ENCODE results near the gene GALNT7.
"Not testable (repeated sequence)": the region's sequence is repeated elsewhere in the genome, so short reads cannot be mapped to it uniquely, and the experiment has no call there.

GALNT7 gene

DNA sequence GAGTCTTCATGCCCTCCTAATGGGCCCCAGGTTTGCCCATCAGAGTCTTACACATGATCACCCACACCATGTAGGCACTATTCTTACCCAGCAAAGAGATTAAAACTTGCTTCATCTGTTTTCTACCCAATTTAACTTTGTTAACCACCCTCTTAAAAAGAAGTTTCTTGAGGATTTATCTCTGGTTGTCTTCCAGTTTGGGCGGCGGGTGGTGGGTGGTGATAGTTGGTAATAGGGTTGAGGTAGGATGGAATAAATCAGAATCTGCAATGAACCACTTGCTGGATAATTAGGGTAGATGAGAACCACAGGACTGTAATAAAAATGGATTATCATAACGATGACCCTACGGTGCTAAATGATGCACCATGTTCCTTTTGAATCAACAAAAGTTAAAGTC is 30.9 kb downstream of the GALNT7 start:
- no peak for DNase-seq

DNA sequence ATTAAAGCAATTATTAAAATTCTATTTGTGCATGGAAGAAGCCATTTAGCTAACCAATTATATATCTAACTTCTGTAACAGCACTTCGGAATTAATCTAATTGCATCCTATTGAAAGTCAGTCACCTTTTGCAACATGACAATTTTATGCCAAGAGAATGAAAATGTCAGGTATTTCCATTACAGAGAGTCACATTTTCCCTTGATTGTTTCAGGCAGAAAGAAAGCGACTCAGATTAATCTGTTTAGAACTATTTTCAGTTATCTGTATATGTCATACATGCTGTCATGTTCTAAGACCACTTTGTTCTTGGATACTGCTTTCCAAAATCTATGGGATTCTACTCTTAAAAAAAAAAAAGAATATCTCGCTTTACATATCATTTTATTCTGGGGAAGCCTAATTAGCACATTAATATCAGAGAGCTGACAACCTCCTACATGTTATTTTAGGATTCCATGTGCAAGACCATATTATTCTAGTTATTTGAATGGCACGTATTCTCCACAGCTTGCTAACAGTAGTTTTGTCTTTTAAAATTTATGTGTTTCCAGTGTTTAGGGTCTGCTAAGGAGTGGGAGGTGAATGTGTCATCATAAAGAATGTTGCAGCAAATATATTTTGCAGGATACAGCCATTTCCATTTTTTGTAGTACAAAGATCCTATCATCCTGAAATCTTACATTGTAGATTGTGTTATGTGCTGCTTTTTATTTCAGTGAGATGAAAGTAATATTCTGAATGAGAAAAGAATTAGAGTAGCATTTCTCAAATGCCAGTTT is 31.7 kb downstream of the GALNT7 start:
- DNase-seq: no peak

DNA sequence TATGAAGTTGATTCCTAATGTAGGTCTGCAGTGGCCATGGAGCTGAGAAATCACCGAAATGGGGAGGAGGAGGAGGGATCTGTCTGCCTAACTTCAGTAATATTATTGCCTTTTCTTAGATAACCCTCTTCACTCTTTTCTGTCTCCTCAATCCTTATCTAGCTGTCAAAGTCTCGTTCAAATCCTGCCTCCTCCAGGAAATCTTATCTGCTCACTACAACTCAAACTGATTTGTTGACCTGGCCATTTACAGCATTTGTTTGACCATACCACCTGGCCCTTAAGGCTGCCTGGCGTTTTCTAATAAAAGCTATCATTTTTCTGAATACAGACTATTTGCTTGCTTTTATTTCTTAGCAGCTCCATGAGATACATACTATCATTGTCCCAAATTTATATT is 33.8 kb downstream of the GALNT7 start:
- DNase-seq: no peak

DNA sequence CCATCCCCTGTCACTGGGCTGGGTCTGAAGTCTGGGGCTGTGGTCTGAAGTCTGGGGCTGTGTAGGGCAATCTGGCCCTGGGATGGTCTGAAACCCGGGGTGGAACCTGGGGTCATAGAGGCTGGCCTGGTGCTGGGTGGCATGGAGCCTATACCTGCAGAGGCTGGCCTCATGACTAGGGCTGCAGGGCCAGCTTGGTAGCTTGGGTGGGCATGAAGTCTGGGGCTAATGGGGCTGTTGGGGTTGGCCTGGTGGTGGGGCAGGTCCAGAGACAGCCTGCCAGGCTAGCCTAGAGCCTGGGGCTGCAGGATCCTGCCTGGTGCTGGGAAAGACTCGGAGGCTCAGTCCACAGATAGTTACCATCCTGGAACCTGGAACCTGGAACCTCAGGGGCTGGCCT is 37.0 kb downstream of the GALNT7 start:
- no peak for DNase-seq

DNA sequence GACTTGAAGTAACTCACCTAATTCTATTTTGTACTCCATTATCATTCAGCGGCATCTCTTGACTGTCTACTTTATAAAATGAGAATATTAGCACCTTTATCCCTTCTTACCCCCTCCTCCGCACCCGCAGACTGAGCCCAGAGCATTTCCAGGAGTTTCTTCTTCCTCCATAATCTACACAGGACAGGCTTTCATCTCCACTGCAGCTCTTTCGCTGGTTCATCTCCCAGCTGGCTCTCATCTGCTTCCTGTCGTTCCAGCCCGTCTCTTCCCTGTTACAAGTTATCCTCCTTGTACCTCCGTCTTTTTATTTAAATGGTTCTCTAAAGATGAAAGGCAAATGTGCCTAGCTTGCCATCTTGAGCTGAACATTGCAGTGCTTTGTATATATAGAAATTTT is 39.8 kb downstream of the GALNT7 start:
- DNase-seq: no peak

DNA sequence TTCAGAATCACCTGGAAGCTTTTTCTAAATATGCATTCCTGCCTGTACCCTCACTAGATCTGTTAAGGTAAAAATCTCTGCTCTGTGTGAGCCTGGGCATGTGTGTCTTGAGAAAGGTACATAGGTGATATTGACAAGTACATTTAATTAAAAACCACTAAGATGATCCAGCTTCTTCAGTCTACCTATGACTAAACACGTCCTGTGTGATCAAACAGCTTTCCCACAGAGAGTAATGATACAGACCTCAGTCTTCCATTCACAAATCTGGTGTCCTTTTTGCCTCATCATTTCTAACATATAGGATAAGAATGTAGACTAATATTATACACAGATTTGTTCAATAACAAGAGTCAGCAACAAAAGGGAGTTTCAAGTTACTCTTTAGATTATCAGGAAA is 42.6 kb downstream of the GALNT7 start:
- DNase-seq: no peak

DNA sequence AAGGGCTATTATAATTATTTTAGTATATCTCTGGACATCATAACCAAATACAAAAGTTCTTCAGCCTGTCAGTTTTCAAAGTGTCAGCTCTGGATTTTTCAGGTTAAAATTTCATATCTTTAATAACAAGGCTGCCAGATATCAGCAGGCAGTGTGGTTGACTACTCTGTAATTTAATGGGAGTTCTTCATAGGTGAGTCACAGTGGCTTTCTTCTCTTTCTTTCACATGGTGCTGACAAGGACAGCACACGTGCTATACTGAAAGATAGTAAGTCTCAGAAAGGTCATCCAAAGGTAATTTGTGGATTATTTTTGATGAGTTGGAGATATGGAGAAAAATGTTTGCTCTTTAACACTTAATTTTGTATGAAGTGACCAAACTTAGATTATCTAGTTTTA is 43.2 kb downstream of the GALNT7 start:
- peak in 2 of 4 experiments; percentile 4 to 12 for DNase-seq

DNA sequence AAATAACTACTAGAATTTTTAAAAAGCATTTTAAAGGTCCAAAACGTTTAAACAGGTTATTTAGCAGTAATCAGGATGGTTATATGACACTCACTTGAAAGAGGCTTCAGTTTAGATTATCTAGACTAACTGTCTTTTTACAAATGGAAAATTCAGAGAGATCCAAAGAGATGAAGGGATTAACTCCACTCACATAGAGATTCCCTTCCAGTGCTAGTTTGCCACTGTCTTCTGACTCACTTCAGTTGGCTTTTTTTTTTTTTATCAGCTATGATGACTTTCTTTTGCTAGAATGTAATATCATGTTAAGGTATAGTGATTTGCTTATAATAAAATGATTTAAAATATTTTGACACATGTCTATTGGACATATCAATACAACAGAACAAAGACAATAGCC is 43.8 kb downstream of the GALNT7 start:
- no peak for DNase-seq

DNA sequence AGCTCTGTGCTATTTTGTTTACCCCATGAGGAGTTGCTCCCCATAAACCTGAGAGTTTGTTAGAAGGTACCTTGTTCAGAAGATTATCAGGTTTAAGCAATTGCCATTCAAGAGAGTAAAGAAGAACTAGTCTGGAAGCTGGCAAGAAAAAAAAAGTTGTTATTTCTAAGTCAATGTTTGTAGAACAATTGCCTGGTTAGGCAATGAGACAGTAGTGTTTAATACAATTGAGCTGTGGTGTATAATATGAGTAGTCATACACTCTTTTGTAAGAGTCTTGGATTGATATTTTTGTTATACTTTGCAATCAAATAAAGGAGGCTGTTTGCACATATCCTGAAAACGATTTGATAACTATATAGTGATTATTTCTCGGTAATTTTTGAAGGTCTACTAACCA is 44.7 kb downstream of the GALNT7 start:
- no peak for DNase-seq

DNA sequence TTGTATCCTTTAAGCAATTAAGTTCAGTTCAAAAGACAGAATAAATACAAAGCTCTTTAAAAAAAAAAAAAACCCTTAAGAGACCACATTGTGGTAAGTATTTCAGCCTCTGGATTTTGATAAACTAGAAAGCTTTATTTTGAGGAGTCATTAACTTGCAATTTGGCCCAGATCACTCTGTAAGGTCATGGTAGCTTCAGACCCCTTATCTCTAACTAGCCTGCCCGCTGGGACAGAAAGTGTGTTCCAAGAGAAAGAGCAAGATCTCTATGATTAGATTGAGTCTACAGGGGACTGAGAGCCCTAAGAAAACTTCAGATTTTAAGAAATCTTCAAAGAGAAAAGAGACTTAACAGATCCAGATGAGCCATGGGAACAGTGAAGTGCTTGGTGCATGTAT is 45.6 kb downstream of the GALNT7 start:
- no peak for DNase-seq

DNA sequence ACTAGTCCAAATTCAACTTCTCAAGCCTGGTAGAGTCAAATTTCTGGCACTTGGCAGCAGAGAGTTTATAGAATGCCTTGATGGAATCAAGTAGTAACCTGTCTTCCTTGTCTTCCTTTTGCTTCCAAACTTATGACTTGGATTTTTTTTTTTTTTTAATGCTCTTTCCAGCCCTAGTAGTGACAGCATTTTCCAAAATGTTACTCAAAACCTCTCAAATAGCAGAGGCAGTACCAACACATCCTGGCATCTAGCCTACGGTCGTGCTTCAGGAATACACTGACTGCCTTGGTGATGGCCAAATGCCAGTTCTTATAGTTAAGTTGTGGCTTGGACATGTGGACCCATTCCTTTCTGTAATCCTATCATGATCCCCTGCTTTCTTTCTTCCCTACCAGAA is 46.0 kb downstream of the GALNT7 start:
- DNase-seq: no peak

DNA sequence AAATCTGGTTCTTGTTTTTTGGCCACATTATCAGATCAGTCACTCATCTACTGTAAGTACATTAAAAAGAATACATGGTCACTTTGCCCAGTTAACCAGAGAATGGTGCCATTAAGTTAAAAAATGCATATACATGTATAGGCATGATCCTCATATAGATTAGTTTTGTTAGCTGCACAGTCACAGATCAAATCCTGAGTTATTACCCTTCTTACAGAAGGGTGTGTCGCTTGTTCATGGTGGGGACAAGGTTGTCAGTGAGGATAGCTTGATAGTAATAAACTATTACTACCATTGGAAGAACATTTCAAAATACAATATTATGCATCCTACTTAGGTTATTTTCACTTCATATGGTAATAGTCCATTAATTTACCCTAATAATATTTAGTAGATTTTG is 48.5 kb downstream of the GALNT7 start:
- no peak for DNase-seq

DNA sequence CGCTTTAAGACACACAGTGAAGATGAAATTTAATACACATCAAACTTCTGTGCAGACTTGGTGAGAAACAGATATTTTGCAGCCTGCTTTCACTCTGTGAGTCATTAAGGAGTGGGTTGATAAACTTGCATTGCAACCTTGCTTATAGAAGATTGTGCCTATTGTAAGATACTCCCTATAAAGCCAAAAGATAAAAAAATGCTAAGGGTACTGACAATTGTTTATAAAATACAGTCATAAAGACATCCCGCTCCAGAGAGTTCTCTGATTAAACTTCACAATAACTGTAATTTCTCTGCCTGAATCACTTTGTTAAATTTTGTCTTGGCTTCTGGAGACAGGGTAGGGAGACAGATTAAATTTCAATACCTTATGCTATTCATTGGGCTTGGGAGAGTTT is 49.1 kb downstream of the GALNT7 start:
- peak in 3 of 4 experiments; percentile 9 to 30 (median 29) for DNase-seq

DNA sequence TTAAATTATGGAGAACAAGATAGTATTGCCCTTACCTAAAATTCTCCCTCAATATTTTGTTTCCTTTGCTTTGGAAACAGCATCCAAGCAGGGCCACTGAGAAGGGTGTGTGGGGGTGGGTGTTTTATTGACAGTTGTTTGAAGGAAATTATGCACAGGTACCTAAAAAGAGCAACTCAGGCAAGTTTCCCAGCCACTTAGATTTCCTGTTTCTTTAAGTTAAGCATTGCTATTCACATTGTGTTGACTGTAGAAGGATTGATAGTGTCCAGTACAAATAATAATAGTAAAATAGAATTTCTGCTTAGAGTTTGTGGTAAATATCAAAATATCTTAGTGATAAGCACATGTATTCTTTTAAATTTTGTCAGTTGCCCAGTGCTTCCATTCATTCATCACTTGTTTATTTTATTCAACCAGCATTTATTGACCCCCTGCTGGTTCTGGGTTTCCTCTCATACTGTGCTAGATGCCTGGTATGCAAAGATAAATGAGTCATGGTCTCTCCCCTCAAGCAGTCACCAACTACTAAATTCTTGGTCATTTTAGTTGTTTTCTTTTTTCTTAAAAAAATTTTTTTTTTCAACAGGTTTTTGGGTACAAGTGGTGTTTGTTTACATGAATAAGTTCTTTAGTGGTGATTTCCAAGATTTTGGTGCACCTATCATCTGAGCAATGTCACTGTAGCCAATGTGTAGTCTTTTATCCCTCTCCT is 50.0 kb downstream of the GALNT7 start:
- no peak for DNase-seq

DNA sequence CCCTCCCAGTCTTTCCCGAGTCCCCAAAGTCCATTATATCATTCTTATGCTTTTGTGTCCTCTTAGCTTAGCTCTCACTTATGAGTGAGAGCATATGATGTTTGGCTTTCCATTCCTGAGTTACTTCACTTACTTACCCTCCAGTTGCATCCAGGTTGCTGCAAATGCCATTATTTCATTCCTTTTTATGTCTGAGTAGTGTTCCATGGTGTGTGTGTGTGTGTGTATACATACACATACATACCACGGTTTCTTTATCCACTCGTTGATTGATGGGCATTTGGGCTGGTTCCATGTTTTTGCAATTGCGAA is 50.5 kb downstream of the GALNT7 start:
- not testable (repeated sequence) for DNase-seq

DNA sequence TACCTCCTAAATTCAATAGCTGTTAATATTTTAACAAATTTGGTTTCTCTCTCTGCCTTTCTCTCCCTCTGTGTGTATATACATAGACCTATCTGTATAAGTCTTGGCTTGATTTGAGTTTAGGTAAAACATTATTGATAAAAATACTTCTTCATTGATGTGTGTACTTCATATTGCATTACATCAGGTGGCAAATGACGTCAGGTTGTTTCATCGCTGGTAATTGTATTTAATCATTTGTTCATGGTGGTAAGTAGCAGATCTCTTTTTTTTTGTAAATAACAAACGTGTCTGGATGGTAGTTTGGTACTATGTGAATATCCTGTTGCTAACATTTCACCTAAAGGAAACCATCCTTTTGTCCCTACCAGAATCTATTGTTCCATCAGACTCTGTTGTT is 55.1 kb downstream of the GALNT7 start:
- no peak for DNase-seq

DNA sequence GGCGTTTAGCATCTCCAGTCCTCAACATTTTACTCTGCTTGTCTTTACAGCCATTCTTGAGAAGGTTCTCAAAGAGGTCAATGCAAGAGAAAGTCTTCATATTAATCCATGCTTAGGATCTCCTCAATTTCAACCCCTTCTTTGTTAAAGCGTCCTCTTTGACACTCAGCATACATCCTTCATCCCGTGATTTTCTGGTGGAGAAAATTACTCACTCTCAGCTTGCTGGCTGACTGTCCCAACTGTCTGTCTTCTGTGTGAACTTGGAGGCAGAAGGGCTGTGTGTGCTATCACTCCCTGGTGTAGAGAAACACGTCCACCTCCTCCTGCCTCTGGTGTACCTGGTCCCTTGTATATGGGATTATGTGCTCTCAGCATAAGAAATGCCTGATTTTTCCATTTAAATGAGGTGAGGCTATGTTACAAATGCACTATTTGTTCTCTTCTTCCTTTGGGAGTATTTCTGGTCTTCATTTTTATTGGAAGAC is 57.8 kb downstream of the GALNT7 start:
- no peak for DNase-seq

DNA sequence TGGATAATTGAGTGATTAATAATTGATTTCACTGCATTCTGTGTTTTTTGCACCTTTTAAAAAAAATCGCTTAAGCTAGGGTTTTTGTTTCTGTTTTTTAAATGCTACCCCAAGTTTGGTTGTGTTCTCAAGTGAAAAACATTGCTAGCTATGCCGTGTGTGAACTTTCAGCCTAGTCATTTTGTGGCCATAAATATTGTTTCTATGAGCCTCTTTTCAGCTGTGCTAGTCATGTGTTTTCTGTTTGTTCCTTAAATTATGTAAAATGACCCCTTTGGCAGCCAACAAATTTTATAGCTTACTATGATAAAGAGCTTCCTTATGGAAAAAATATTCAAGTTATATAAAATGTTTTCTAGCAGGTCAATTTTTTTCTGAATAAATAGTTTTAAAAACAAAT is 59.1 kb downstream of the GALNT7 start:
- DNase-seq: peak; percentile 4 to 64 (median 35)

DNA sequence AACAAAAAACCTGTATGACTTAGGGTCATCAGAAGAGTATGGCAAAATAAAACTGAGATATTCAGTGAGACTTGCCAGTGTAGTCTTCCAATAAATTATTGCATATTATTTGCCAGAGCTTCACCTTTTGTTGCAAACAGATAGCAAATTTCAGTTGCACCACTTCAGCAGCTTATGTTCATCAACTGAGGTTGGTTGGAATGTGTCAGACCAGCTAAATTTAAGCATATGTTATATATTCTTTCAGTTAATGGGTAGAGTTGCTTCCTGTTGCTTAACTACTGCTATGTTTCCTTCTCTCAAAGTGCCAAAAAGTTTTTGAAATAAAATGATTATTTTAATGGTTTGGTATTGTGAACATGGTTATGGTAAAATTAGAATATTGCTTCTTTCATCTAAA is 61.5 kb downstream of the GALNT7 start:
- DNase-seq: peak in 1 of 4 experiments; percentile 5

DNA sequence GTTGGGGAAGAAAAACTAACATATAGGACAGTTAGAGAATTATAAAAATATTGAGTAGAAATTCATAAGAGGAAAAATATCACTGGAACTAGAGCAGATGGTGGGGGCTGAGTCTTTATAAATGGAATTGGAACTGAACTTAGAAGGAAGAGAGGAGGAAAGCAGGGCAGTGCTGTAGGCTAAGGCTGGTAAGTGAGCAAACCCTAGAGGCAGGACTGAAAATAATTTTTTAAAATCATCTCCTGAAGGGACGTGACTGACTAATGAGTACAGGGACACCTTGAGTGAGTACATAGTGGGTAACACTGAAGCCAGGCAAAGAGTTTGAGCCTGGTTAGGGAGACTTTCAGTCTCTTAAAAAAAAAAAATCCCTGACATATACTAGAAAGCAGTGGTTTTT is 63.3 kb downstream of the GALNT7 start:
- peak; percentile 10 to 52 (median 38) for DNase-seq

DNA sequence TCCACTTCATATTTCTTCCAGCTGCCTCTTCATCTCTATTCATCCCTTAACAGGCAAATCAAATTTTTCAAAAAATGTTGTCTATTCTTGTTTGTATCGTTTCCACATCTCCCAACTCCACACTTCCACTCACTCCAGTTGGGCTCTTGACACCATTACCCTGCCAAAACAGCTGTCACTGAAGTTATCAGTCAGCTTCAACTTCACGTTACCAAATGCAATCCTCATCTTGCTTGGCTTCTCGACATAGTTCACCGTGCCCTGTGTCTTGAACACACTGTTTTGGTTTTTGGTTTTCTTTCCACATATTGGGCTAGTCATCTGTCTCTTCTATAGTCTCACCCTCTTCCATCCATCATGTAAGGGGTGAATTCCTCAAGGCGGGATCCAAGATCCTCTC is 65.2 kb downstream of the GALNT7 start:
- no peak for DNase-seq

DNA sequence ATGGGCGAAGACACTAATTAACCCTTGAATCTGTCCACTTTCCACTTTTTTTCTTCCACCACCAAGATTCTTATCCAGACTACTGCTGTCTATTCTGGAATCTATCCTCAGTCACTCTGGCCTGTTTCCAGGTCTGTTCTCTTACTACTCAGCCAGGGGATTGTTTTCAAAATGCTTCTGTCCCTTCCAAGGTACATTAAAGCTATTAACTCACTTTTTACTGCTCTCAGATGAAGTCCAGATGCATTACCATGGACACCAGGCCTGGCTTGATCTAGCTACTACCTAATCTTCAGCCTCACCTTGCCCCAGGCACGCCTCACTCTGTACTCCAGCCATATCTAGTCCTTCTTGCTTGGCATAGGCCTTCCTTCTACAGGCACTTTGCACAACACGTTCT is 66.4 kb downstream of the GALNT7 start:
- no peak for DNase-seq

DNA sequence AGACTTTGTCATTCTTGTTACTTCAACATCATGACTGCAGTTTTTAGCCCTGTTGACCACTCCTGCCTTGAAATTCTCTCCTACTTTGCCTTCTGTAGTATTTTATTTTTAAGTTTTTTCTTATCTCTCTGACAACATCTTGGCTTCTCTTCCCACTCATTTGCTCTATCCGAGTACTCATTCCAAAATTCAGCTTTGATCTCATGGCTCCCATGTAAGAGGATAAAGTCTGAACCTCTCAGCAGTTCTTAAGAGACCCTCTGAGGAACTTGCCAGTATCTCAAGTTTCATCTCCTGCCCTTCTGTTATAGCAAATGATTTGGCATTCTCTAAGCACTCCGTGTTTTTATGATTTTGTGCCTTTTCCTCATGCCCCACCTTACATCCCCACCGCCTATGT is 67.7 kb downstream of the GALNT7 start:
- DNase-seq: no peak

DNA sequence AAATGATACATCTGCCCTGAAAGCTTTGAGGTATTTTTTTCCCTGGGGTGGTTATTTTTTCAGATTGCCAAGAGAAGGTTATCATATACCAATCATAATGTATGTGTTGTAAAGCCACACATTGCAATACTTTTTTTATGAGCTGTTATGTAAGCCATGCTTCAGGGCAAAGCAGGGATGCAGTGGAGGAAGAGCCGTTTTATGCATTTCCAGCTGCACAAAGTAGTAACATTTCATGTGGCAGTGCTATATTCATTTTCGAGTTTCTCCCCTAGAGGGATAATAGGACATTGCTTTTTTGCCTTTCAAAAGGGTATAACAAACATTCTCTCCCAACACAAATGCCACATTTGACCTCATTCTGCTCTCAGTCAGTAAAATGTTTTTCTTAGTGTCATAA is 68.5 kb downstream of the GALNT7 start:
- DNase-seq: peak in 1 of 4 experiments; percentile 4
